ENCODE data around the gene VSIG1. TPM values are rescaled to one million over a fixed set of nuclear protein-coding genes. Genes with fewer than 3 reads are reported as not detected.

The VSIG1 gene
- total and polyA plus RNA-seq, 2 of the 13 experiments (the other 11 are each of a cell fraction or from before 2014, with no cell fraction given): 0.01 TPM; not detected in 1

DNA sequence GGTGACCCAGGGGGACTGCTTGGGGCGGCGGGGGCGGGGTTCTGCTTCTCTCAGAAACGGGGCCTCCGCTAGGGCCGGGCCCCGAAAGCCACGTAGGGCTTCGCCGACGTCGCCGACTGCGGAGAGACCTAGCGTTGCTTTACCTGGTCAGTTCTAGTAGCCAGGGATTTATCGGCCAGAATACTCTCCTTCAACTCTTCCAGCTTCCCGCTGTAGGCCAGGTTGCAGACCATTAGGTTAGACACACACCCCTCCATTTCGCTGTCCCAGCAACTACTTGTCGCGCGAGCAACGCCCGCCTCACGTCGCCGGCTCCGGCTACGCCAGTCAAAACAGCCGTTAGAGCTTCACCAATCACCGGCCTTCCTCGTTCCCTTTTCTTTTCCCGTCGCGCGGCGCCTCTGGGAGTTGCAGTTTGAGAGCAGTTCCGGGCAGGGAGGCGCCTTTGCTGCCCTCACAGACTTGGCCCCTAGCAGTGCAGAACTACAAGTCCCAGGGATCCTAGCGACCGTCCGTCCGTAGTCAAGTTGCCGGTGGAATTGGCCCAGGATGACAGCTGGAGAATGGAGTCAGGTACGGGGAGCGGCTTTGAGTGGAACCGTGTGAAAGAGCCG is 46.5 kb downstream of the VSIG1 start, which contains the start of the genes ATG4A and PSMD10 (continued):
- TF ChIP-seq ATF7 (IDR thresholded peaks at IDR 0.05): no peak
- no peak for TF ChIP-seq ATF7 (CRISPR knock-in tag; IDR thresholded peaks at IDR 0.05)
- peak; percentile 46 for TF ChIP-seq KAT8 (CRISPR knock-in tag; IDR thresholded peaks at IDR 0.05)
- no peak for TF ChIP-seq DNMT3B (CRISPR knock-in tag; conservative IDR thresholded peaks at IDR 0.05)
- TF ChIP-seq TARDBP (CRISPR knock-in tag; IDR thresholded peaks at IDR 0.05): no peak
- TF ChIP-seq MIER3 (CRISPR knock-in tag; IDR thresholded peaks at IDR 0.05; ENCODE audit: borderline replicate concordance): no peak
- no peak for TF ChIP-seq REXO4 (CRISPR knock-in tag; IDR thresholded peaks at IDR 0.05; ENCODE audit: borderline replicate concordance)
- TF ChIP-seq, protein P1, sequence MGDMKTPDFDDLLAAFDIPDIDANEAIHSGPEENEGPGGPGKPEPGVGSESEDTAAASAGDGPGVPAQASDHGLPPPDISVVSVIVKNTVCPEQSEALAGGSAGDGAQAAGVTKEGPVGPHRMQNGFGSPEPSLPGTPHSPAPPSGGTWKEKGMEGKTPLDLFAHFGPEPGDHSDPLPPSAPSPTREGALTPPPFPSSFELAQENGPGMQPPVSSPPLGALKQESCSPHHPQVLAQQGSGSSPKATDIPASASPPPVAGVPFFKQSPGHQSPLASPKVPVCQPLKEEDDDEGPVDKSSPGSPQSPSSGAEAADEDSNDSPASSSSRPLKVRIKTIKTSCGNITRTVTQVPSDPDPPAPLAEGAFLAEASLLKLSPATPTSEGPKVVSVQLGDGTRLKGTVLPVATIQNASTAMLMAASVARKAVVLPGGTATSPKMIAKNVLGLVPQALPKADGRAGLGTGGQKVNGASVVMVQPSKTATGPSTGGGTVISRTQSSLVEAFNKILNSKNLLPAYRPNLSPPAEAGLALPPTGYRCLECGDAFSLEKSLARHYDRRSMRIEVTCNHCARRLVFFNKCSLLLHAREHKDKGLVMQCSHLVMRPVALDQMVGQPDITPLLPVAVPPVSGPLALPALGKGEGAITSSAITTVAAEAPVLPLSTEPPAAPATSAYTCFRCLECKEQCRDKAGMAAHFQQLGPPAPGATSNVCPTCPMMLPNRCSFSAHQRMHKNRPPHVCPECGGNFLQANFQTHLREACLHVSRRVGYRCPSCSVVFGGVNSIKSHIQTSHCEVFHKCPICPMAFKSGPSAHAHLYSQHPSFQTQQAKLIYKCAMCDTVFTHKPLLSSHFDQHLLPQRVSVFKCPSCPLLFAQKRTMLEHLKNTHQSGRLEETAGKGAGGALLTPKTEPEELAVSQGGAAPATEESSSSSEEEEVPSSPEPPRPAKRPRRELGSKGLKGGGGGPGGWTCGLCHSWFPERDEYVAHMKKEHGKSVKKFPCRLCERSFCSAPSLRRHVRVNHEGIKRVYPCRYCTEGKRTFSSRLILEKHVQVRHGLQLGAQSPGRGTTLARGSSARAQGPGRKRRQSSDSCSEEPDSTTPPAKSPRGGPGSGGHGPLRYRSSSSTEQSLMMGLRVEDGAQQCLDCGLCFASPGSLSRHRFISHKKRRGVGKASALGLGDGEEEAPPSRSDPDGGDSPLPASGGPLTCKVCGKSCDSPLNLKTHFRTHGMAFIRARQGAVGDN (CRISPR knock-in tag; IDR thresholded peaks at IDR 0.05): peak; percentile 59
- peak; percentile 20; the same call in 1 of the 2 replicates for TF ChIP-seq HDAC2 (CRISPR knock-in tag; IDR thresholded peaks at IDR 0.05)
- TF ChIP-seq SOX6 (IDR thresholded peaks at IDR 0.05): no peak
- no peak; the same call in 1 of the 2 replicates for TF ChIP-seq SOX6 (CRISPR knock-in tag; IDR thresholded peaks at IDR 0.05)
- TF ChIP-seq RXRA (CRISPR knock-in tag; IDR thresholded peaks at IDR 0.05): no peak
- peak; percentile 58; the same call in 1 of the 2 replicates for TF ChIP-seq DMAP1 (CRISPR knock-in tag; IDR thresholded peaks at IDR 0.05)
- TF ChIP-seq PCBP1 (IDR thresholded peaks at IDR 0.05; ENCODE audit: borderline replicate concordance, low read depth, low read length): 0 out of 2 replicates have a peak, but pooled peaks have one; percentile 33
- TF ChIP-seq RFX1 (IDR thresholded peaks at IDR 0.05): no peak
- TF ChIP-seq, protein P2, sequence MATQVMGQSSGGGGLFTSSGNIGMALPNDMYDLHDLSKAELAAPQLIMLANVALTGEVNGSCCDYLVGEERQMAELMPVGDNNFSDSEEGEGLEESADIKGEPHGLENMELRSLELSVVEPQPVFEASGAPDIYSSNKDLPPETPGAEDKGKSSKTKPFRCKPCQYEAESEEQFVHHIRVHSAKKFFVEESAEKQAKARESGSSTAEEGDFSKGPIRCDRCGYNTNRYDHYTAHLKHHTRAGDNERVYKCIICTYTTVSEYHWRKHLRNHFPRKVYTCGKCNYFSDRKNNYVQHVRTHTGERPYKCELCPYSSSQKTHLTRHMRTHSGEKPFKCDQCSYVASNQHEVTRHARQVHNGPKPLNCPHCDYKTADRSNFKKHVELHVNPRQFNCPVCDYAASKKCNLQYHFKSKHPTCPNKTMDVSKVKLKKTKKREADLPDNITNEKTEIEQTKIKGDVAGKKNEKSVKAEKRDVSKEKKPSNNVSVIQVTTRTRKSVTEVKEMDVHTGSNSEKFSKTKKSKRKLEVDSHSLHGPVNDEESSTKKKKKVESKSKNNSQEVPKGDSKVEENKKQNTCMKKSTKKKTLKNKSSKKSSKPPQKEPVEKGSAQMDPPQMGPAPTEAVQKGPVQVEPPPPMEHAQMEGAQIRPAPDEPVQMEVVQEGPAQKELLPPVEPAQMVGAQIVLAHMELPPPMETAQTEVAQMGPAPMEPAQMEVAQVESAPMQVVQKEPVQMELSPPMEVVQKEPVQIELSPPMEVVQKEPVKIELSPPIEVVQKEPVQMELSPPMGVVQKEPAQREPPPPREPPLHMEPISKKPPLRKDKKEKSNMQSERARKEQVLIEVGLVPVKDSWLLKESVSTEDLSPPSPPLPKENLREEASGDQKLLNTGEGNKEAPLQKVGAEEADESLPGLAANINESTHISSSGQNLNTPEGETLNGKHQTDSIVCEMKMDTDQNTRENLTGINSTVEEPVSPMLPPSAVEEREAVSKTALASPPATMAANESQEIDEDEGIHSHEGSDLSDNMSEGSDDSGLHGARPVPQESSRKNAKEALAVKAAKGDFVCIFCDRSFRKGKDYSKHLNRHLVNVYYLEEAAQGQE (IDR thresholded peaks at IDR 0.05; ENCODE audit: borderline replicate concordance in 1 of 2, low read depth in 1 of 2, low read length in 2 of 2): no peak
- 0 out of 2 replicates have a peak, but pooled peaks have one; percentile 15 for TF ChIP-seq FOXC1 (CRISPR knock-in tag; IDR thresholded peaks at IDR 0.05; ENCODE audit: borderline replicate concordance)
- no peak for TF ChIP-seq BRD4 (CRISPR knock-in tag; IDR thresholded peaks at IDR 0.05)
- TF ChIP-seq POLR2AphosphoS2 (IDR thresholded peaks at IDR 0.05; ENCODE audit: low read depth, low read length): 0 out of 2 replicates have a peak, but pooled peaks have one; percentile 58
- no peak for TF ChIP-seq ZSCAN12 (CRISPR knock-in tag; IDR thresholded peaks at IDR 0.05)

Data from HepG2 (cell line).